Stimulated activated CD4-positive, alpha-beta T cell treated with anti-CD3 and anti-CD28 coated beads, Interleukin-12 subunit alpha, Interleukin-12 subunit beta, amount 100 ng/mL, for 24 hours (primary cell): ENCODE measurements around the gene ARMH2.
"Not testable (repeated sequence)": the region's sequence is repeated elsewhere in the genome, so short reads cannot be mapped to it uniquely, and the experiment has no call there.

Source experiments
- DNase-seq, 2 experiments: peaks; one replicate each; pipeline ENCODE4 v3.0.0-alpha.2; 2020; ENCODE audit warnings: low read depth in 2 of 2

The ARMH2 gene

GRCh38 chr6:24818346-24818745 is 19.6 kb upstream of the ARMH2 start:
- DNase-seq: no peak

GRCh38 chr6:24809728-24810127 is 11.0 kb upstream of the ARMH2 start:
- DNase-seq: no peak

GRCh38 chr6:24807584-24807983 is 8.9 kb upstream of the ARMH2 start:
- DNase-seq: no peak

- DNase-seq: no peak
These were observed 3.7 kb upstream of the ARMH2 start for GRCh38 chr6:24802271-24803059.

GRCh38 chr6:24799541-24799915 is 811 bp upstream of the ARMH2 start:
- DNase-seq: no peak

GRCh38 chr6:24797596-24798216 is 1.0 kb downstream of the ARMH2 start:
- no peak for DNase-seq

- peak in 1 of 2 experiments; percentile 27 for DNase-seq
These were observed 2.0 kb downstream of the ARMH2 start for GRCh38 chr6:24796616-24797290.

GRCh38 chr6:24795106-24795505 is 3.6 kb downstream of the ARMH2 start:
- no peak for DNase-seq

- DNase-seq: no peak
These were observed 10.6 kb downstream of the ARMH2 start for GRCh38 chr6:24788031-24788665.

- no peak for DNase-seq
These were observed 18.5 kb downstream of the ARMH2 start for GRCh38 chr6:24780206-24780605.

GRCh38 chr6:24779416-24780016 is 19.2 kb downstream of the ARMH2 start:
- no peak for DNase-seq

GRCh38 chr6:24778878-24779277 is 19.8 kb downstream of the ARMH2 start:
- no peak for DNase-seq

- no peak for DNase-seq
These were observed 20.6 kb downstream of the ARMH2 start for GRCh38 chr6:24778121-24778520.

GRCh38 chr6:24777227-24777626 is 21.5 kb downstream of the ARMH2 start:
- DNase-seq: no peak

- DNase-seq: no peak
These were observed 23.1 kb downstream of the ARMH2 start for GRCh38 chr6:24775520-24776058.

GRCh38 chr6:24774696-24775519 is 23.8 kb downstream of the ARMH2 start, which contains the start of gene GMNN:
Gene GMNN, plus strand, starts transcription at chr6:24774937. Its CDS starts 2,310 bp downstream, at chr6:24777247.
- peak; percentile 94 to 99 for DNase-seq

- no peak for DNase-seq
These were observed 30.4 kb downstream of the ARMH2 start for GRCh38 chr6:24768361-24768760.

GRCh38 chr6:24766680-24767462 is 31.8 kb downstream of the ARMH2 start:
- no peak for DNase-seq

- not testable (repeated sequence) for DNase-seq
These were observed 32.7 kb downstream of the ARMH2 start for GRCh38 chr6:24765968-24766367.
